MM.1S (cell line): ENCODE results near the gene MYMK.

ENCODE experiments used
- DNase-seq: peaks from one replicate; pipeline ENCODE4 v3.0.0-alpha.2; 2015
- H2AFZ ChIP-seq: fragments of 300-600 bp; sonication (generic); 2 replicates; pipeline ENCODE4 v1.6.0; 2016; ENCODE audit warnings: antibody characterized with exemption, low read length
- H3F3A ChIP-seq: fragments of 300-600 bp; sonication (generic); 2 replicates; pipeline ENCODE4 v1.6.1; 2016; ENCODE audit warnings: mild to moderate bottlenecking, antibody characterized with exemption, low read length, moderate library complexity, mixed read lengths; ENCODE audit not compliant: insufficient read depth
- H3K27ac ChIP-seq: fragments of 300-600 bp; sonication (generic); 2 replicates; pipeline ENCODE4 v1.5.1; 2016; ENCODE audit warnings: mild to moderate bottlenecking, low read length
- H3K27me3 ChIP-seq: fragments of 300-600 bp; sonication (generic); replicated peaks from 2 replicates; pipeline ENCODE4 v1.6.0; 2016; ENCODE audit warnings: low read length; ENCODE audit not compliant: insufficient read depth
- H3K36me3 ChIP-seq: fragments of 300-600 bp; sonication (generic); replicated peaks from 2 replicates; pipeline ENCODE4 v1.6.1; 2016; ENCODE audit warnings: mild to moderate bottlenecking, low read length, mixed read lengths; ENCODE audit not compliant: insufficient read depth
- H3K4me1 ChIP-seq: fragments of 300-600 bp; sonication (generic); 2 replicates; pipeline ENCODE4 v1.6.1; 2016; ENCODE audit warnings: low read length, mixed read lengths
- H3K4me2 ChIP-seq: fragments of 300-600 bp; sonication (generic); 2 replicates; pipeline ENCODE4 v1.6.0; 2016; ENCODE audit warnings: low read depth, low read length
- H3K4me3 ChIP-seq: fragments of 300-600 bp; sonication (generic); 2 replicates; pipeline ENCODE4 v1.5.1; 2016; ENCODE audit warnings: low read length, mixed read lengths
- H3K79me2 ChIP-seq: fragments of 300-600 bp; sonication (generic); 2 replicates; pipeline ENCODE4 v1.6.1; 2016; ENCODE audit warnings: mixed run types, low read length, mixed read lengths
- H3K9ac ChIP-seq: fragments of 300-600 bp; sonication (generic); 2 replicates; pipeline ENCODE4 v1.6.1; 2016; ENCODE audit warnings: low read length, mixed read lengths
- H3K9me2 ChIP-seq: fragments of 300-600 bp; sonication (generic); replicated peaks from 2 replicates; pipeline ENCODE4 v1.6.1; 2016; ENCODE audit warnings: mild to moderate bottlenecking, low read length, mixed read lengths; ENCODE audit not compliant: insufficient read depth
- H3K9me3 ChIP-seq: fragments of 300-600 bp; sonication (generic); replicated peaks from 2 replicates; pipeline ENCODE4 v1.6.1; 2016; ENCODE audit warnings: mild to moderate bottlenecking, low read length, mixed read lengths; ENCODE audit not compliant: insufficient read depth
- H4K20me1 ChIP-seq: fragments of 300-600 bp; sonication (generic); 2 replicates; pipeline ENCODE4 v1.6.1; 2016; ENCODE audit warnings: mild to moderate bottlenecking, low read length, moderate library complexity, mixed read lengths; ENCODE audit not compliant: insufficient read depth
- EZH2 ChIP-seq: fragments of 300-600 bp; sonication (generic); optimal IDR thresholded peaks from 2 replicates; pipeline ENCODE3; 2017; ENCODE audit warnings: low read depth, mild to moderate bottlenecking, antibody characterized with exemption, low read length, mixed read lengths
- EZH2phosphoT487 ChIP-seq: fragments of 300-600 bp; sonication (generic); IDR thresholded peaks from 2 replicates; pipeline ENCODE4 v1.6.1; 2018; ENCODE audit warnings: antibody characterized with exemption, low read length
- TF ChIP-seq, protein P1 (sequence below): fragments of 300-600 bp; sonication (generic); IDR thresholded peaks from 2 replicates; pipeline ENCODE4 v1.5.1; 2016; ENCODE audit warnings: antibody characterized with exemption, low read length, mixed read lengths

MYMK gene

DNA sequence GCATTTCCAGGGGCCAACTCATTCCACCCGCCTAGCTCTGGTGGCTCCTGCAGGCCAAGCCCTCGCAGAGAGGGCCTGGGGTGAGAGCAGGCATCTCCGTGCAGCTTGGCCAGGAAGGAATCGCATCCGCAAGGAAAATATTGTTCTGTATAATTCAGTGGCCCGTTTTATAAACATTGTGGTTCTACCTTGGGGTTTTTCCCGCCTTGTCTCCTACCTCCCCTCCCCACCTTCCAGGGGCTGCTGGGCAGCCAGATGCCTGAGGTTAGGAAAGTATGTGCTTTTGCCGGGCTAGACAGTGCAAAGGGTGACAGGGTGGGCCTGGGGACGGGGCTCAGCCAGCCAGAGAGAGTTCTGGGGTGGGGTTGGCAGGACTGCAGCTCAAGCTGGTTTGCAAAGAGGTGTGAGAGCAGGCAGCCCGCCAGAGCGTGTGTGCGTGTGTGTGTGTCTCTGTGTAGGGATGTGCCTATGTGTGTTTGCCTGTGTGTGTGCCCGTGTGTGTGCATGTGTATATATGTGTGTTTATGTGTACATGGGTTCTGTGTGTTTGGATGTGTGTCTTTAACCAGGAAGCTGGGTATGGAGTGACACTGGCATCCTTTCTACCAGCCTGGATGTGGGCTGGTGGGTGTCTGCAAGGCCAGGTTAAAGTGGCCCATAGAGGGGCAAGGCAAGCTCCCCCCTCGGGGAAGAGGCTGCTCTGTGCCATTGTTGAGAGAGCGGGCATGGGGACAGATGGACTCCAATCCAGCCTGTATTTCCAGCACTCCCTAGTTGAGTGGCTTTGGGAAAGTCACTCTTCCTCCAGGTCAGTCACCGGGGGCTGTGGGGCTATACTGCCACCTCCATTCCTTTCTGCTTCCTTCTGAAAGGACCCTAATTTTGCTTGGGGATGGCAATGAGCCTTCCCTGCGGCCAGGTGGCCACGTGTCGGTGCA is 35.2 kb downstream of the MYMK start:
- no peak overlapping the region for H3K9ac ChIP-seq
- no peaks in the 10 kb centered on the region for H3K4me1 ChIP-seq
- no peaks in the 10 kb centered on the region for H3K79me2 ChIP-seq
- no peak overlapping the region for H3K4me2 ChIP-seq
- no peaks in the 10 kb centered on the region for H3K9me2 ChIP-seq
- H3F3A ChIP-seq: no peaks in the 10 kb centered on the region
- no peak for TF ChIP-seq EZH2phosphoT487
- TF ChIP-seq, protein P1, sequence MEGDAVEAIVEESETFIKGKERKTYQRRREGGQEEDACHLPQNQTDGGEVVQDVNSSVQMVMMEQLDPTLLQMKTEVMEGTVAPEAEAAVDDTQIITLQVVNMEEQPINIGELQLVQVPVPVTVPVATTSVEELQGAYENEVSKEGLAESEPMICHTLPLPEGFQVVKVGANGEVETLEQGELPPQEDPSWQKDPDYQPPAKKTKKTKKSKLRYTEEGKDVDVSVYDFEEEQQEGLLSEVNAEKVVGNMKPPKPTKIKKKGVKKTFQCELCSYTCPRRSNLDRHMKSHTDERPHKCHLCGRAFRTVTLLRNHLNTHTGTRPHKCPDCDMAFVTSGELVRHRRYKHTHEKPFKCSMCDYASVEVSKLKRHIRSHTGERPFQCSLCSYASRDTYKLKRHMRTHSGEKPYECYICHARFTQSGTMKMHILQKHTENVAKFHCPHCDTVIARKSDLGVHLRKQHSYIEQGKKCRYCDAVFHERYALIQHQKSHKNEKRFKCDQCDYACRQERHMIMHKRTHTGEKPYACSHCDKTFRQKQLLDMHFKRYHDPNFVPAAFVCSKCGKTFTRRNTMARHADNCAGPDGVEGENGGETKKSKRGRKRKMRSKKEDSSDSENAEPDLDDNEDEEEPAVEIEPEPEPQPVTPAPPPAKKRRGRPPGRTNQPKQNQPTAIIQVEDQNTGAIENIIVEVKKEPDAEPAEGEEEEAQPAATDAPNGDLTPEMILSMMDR: no peak
- TF ChIP-seq EZH2: no peak
- no peaks in the 10 kb centered on the region for H3K36me3 ChIP-seq
- no peak for DNase-seq
- no peaks in the 10 kb centered on the region for H3K9me3 ChIP-seq
- peaks cover 89% of the 10 kb centered on the region for H3K27me3 ChIP-seq
- no peak overlapping the region for H3K4me3 ChIP-seq
- H2AFZ ChIP-seq: no peak overlapping the region
- H4K20me1 ChIP-seq: no peaks in the 10 kb centered on the region
- no peak overlapping the region for H3K27ac ChIP-seq

- H3K4me3 ChIP-seq: no peak overlapping the region
- H3K4me1 ChIP-seq: no peaks in the 10 kb centered on the region
- no peak overlapping the region for H3K9ac ChIP-seq
- no peak for DNase-seq
- no peaks in the 10 kb centered on the region for H4K20me1 ChIP-seq
- no peaks in the 10 kb centered on the region for H3K9me3 ChIP-seq
- no peaks in the 10 kb centered on the region for H3F3A ChIP-seq
- H3K9me2 ChIP-seq: no peaks in the 10 kb centered on the region
- no peak overlapping the region for H2AFZ ChIP-seq
- H3K79me2 ChIP-seq: no peaks in the 10 kb centered on the region
- H3K27ac ChIP-seq: no peak overlapping the region
- no peak for TF ChIP-seq EZH2
- no peak for TF ChIP-seq EZH2phosphoT487
- TF ChIP-seq, protein P1: no peak
- no peaks in the 10 kb centered on the region for H3K36me3 ChIP-seq
- no peak overlapping the region for H3K4me2 ChIP-seq
- peaks cover 87% of the 10 kb centered on the region for H3K27me3 ChIP-seq
These were observed 36.0 kb downstream of the MYMK start for GRCh38 chr9:133488686-133489252.

- peaks cover 87% of the 10 kb centered on the region for H3K27me3 ChIP-seq
- TF ChIP-seq EZH2phosphoT487 (no peak), EZH2 (no peak)
- TF ChIP-seq, protein P1: no peak
- no peaks in the 10 kb centered on the region for H4K20me1 ChIP-seq
- no peak overlapping the region for H3K4me3 ChIP-seq
- H3K9me2 ChIP-seq: no peaks in the 10 kb centered on the region
- H3K4me2 ChIP-seq: no peak overlapping the region
- H3F3A ChIP-seq: no peaks in the 10 kb centered on the region
- no peaks in the 10 kb centered on the region for H3K79me2 ChIP-seq
- H2AFZ ChIP-seq: no peak overlapping the region
- no peaks in the 10 kb centered on the region for H3K36me3 ChIP-seq
- H3K4me1 ChIP-seq: no peaks in the 10 kb centered on the region
- DNase-seq: no peak
- H3K27ac ChIP-seq: no peak overlapping the region
- no peak overlapping the region for H3K9ac ChIP-seq
- H3K9me3 ChIP-seq: no peaks in the 10 kb centered on the region
These were observed 37.4 kb downstream of the MYMK start for GRCh38 chr9:133487331-133487725.
